Measurements from ENCODE around the gene FRMD5.

DNA sequence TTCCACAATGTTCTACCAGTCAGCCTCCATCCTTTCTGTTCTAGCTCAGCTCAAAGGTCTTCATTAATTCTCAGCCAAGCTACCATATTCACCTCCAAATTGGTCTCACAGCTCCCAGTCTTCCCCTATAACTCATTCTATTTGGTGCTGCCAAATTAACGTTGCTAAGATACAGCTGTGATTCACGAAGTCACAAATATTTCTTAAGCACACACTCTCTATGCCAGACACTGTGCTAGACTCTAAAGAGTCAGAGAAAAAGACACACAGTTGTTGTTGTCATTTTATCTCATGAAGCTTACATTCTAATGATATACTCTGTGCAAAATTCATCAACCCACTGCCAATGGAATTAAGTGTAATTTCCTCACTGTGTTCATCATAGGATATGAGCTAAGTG is 102.8 kb downstream of the FRMD5 start:
- TF ChIP-seq CTCF (conservative IDR thresholded peaks at IDR 0.05), result no peak
- no peak for TF ChIP-seq EZH2 (IDR thresholded peaks at IDR 0.05; ENCODE audit: low read depth)
